Heart left ventricle (tissue), 13 donors: ENCODE results near the gene PATJ.

Source experiments
- POLR2A ChIP-seq, 2 donors: fragments of 450-650 bp; IDR thresholded peaks; one replicate each; pipeline ENCODE4 v1.6.1; 2017; ENCODE audit warnings: antibody characterized with exemption in 2 of 2, mild to moderate bottlenecking in 2 of 2, moderate library complexity in 2 of 2
- TF ChIP-seq, protein P1 (sequence below), 12 donors: fragments of 200-600 bp; sonication (generic) in 4 of 12; IDR thresholded peaks; one replicate each; pipeline versions ENCODE4 v1.5.0 to v1.8.0; 2018 to 2022; ENCODE audit warnings: antibody characterized with exemption in 12 of 12, mild to moderate bottlenecking in 5 of 12
- donor health status: ischemic (EF 13 %, LVEDD 7.1; RV severe dilation, severe dysfunction).
- donor health status: DM: no; HTN: yes; CAD: no.
- donor health status: DM: no; HTN: no; CAD: no.
- donor health status: ischemic (EF 25% LVEDD 6.9; RV normal size, moderate dysfunction).
- donor health status: ischemic (EF 25% LVEDD 5.7; RV mildly dilated, moderate dysfunction).
- donor health status: ischemic (EF 35%, LVEDD 5.7; RV mildly dilated, moderate dysfunction).
- donor health status: nonischemic (EF 11% LVEDD 7.7; RV severe dilation, severe dysfunction).
- donor health status: DM: yes; HTN: yes; CAD: no.
- donor health status: PGD.
- donor health status: ischemic (EF 29% LVEDD 5.4; RV normal size, mild dysfunction).
- donor health status: nonischemic (EF 23%, LVEDD 6.1; RV moderate dilation, normal function).

DNA sequence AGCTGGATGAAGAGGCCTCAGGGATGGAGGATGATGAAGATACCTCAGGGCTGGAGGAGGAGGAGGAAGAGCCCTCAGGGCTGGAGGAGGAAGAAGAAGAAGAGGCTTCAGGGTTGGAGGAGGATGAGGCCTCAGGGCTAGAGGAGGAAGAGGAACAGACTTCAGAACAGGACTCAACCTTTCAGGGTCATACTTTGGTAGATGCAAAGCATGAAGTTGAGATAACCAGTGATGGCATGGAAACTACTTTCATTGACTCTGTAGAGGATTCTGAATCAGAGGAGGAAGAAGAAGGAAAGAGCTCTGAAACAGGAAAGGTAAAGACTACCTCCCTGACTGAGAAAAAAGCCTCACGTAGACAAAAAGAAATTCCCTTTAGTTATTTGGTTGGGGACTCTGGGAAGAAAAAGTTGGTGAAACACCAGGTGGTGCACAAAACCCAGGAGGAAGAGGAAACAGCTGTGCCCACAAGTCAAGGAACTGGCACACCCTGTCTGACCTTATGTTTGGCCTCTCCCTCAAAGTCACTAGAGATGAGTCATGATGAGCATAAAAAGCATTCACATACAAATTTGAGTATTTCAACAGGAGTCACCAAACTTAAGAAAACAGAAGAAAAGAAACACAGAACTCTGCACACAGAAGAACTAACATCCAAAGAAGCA is 467.8 kb downstream of the PATJ start:
- TF ChIP-seq, protein P1, sequence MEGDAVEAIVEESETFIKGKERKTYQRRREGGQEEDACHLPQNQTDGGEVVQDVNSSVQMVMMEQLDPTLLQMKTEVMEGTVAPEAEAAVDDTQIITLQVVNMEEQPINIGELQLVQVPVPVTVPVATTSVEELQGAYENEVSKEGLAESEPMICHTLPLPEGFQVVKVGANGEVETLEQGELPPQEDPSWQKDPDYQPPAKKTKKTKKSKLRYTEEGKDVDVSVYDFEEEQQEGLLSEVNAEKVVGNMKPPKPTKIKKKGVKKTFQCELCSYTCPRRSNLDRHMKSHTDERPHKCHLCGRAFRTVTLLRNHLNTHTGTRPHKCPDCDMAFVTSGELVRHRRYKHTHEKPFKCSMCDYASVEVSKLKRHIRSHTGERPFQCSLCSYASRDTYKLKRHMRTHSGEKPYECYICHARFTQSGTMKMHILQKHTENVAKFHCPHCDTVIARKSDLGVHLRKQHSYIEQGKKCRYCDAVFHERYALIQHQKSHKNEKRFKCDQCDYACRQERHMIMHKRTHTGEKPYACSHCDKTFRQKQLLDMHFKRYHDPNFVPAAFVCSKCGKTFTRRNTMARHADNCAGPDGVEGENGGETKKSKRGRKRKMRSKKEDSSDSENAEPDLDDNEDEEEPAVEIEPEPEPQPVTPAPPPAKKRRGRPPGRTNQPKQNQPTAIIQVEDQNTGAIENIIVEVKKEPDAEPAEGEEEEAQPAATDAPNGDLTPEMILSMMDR (IDR thresholded peaks at IDR 0.05), result no peak
- TF ChIP-seq POLR2A (IDR thresholded peaks at IDR 0.05), result no peak
